HL-60 (cell line): ENCODE measurements around the gene CETP.

Experiments used
- DNase-seq, 2 experiments: peaks; one replicate each; pipeline ENCODE4 v3.0.0-alpha.2; 2010 to 2020; ENCODE audit warnings: low read depth in 1 of 2, low spot score in 1 of 2
- H3K27ac ChIP-seq: fragments of 250-450 bp; sonication (Bioruptor Pico); replicated peaks from 2 replicates; pipeline ENCODE4 v1.5.1; 2020; ENCODE audit warnings: mild to moderate bottlenecking, moderate library complexity
- H3K27me3 ChIP-seq: fragments of 250-450 bp; sonication (Bioruptor Pico); 2 replicates; pipeline ENCODE4 v1.5.1; 2021; ENCODE audit warnings: mild to moderate bottlenecking, moderate library complexity; ENCODE audit not compliant: insufficient read depth, poor library complexity, severe bottlenecking
- H3K4me3 ChIP-seq: replicated peaks from 2 replicates; pipeline ENCODE4 v1.5.1; 2011; ENCODE audit warnings: mild to moderate bottlenecking, control low read depth, low read length; ENCODE audit not compliant: insufficient read depth
- CTCF ChIP-seq: IDR thresholded peaks from one replicate; pipeline ENCODE4 v1.5.1; 2011; ENCODE audit warnings: low read length, control low read depth, inconsistent platforms; ENCODE audit not compliant: insufficient read depth
- GABPA ChIP-seq: IDR thresholded peaks from 2 replicates; pipeline ENCODE4 v1.6.1; 2012; ENCODE audit warnings: low read depth
- POLR2AphosphoS5 ChIP-seq: IDR thresholded peaks from 2 replicates; pipeline ENCODE4 v1.6.1; 2012; ENCODE audit warnings: low read depth
- SPI1 ChIP-seq: IDR thresholded peaks from 2 replicates; pipeline ENCODE4 v1.6.1; 2012; ENCODE audit warnings: low read depth, mild to moderate bottlenecking, borderline replicate concordance
- TF ChIP-seq, protein P1 (sequence below): IDR thresholded peaks from 2 replicates; pipeline ENCODE4 v1.6.1; 2012; ENCODE audit warnings: low read depth; ENCODE audit not compliant: insufficient replicate concordance

The CETP gene

GRCh38 chr16:57008440-57008839, 46.7 kb downstream of the CETP start:
- Histone ChIP-seq H3K27me3 (no peaks in the 10 kb centered on the region), H3K27ac (no peak overlapping the region), H3K4me3 (no peak overlapping the region)
- DNase-seq = no peak
- TF ChIP-seq SPI1 = no peak
- TF ChIP-seq, protein P1, sequence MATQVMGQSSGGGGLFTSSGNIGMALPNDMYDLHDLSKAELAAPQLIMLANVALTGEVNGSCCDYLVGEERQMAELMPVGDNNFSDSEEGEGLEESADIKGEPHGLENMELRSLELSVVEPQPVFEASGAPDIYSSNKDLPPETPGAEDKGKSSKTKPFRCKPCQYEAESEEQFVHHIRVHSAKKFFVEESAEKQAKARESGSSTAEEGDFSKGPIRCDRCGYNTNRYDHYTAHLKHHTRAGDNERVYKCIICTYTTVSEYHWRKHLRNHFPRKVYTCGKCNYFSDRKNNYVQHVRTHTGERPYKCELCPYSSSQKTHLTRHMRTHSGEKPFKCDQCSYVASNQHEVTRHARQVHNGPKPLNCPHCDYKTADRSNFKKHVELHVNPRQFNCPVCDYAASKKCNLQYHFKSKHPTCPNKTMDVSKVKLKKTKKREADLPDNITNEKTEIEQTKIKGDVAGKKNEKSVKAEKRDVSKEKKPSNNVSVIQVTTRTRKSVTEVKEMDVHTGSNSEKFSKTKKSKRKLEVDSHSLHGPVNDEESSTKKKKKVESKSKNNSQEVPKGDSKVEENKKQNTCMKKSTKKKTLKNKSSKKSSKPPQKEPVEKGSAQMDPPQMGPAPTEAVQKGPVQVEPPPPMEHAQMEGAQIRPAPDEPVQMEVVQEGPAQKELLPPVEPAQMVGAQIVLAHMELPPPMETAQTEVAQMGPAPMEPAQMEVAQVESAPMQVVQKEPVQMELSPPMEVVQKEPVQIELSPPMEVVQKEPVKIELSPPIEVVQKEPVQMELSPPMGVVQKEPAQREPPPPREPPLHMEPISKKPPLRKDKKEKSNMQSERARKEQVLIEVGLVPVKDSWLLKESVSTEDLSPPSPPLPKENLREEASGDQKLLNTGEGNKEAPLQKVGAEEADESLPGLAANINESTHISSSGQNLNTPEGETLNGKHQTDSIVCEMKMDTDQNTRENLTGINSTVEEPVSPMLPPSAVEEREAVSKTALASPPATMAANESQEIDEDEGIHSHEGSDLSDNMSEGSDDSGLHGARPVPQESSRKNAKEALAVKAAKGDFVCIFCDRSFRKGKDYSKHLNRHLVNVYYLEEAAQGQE = no peak
- no peak for TF ChIP-seq GABPA
- TF ChIP-seq CTCF = no peak
- no peak for TF ChIP-seq POLR2AphosphoS5

DNA sequence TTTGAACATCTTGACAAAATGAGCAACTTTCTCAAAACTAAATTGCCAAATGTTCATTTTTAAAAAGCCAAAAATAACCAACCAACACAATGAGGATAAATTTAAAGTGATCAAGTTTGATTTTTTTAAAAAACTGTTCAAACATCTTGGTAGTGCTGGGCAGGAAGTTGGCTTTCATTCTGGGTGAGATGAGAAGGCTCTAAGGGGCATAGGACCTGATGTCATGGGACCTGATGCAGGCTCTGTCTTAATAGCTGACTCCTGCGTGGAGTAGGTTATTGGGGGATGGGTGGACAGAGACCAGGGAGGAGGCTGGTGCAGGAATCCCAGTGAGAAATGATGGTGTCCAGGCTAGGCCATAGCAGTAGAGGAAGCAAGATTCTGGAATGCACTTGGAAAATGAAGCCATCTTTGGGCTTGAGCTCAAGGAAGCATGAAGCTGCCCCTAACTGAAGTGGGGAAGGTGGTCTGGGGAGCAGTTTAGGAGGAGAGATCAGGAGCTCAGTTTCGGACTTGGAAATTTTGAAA, 48.0 kb downstream of the CETP start:
- H3K4me3 ChIP-seq = no peak overlapping the region
- H3K27ac ChIP-seq = no peak overlapping the region
- no peaks in the 10 kb centered on the region for H3K27me3 ChIP-seq
- DNase-seq = no peak
- TF ChIP-seq POLR2AphosphoS5 = no peak

GRCh38 chr16:57012353-57012752, 50.6 kb downstream of the CETP start:
- DNase-seq = no peak
- no peaks in the 10 kb centered on the region for H3K27me3 ChIP-seq
- no peak overlapping the region for H3K27ac ChIP-seq
- TF ChIP-seq CTCF (no peak), POLR2AphosphoS5 (no peak), SPI1 (no peak), GABPA (no peak)
- TF ChIP-seq, protein P1 = no peak
- H3K4me3 ChIP-seq = no peak overlapping the region

- Histone ChIP-seq H3K4me3 (no peak overlapping the region), H3K27ac (no peak overlapping the region), H3K27me3 (no peaks in the 10 kb centered on the region)
- TF ChIP-seq CTCF = no peak
- no peak for TF ChIP-seq GABPA
- no peak for TF ChIP-seq SPI1
- TF ChIP-seq, protein P1 = no peak
- TF ChIP-seq POLR2AphosphoS5 = no peak
- DNase-seq = no peak
These were observed 51.5 kb downstream of the CETP start for GRCh38 chr16:57013229-57013628.
